Measurements from ENCODE around the gene IL13RA1. TPM values are rescaled to one million over a fixed set of nuclear protein-coding genes. Genes with fewer than 3 reads are reported as not detected.
"Not testable (repeated sequence)": the region's sequence is repeated elsewhere in the genome, so short reads cannot be mapped to it uniquely, and the experiment has no call there.

IL13RA1 gene
- total RNA-seq, 1 experiment from 2014 or later = 21.7 TPM

- no peak for DNase-seq (ENCODE audit: low read depth)
Measured at GRCh38 chrX:118729042-118729652, 1.7 kb downstream of the IL13RA1 start.

- DNase-seq (ENCODE audit: low read depth) = peak; percentile 23
Measured at GRCh38 chrX:118730500-118731247, 3.3 kb downstream of the IL13RA1 start.

- DNase-seq (ENCODE audit: low read depth) = not testable (repeated sequence)
Measured at GRCh38 chrX:118732551-118732950, 5.1 kb downstream of the IL13RA1 start.

GRCh38 chrX:118734909-118735308 lies 7.5 kb downstream of the IL13RA1 start:
- DNase-seq (ENCODE audit: low read depth) = no peak

GRCh38 chrX:118736394-118737010 lies 9.1 kb downstream of the IL13RA1 start:
- DNase-seq (ENCODE audit: low read depth) = no peak

- DNase-seq (ENCODE audit: low read depth) = no peak
Measured at GRCh38 chrX:118739577-118739976, 12.2 kb downstream of the IL13RA1 start.

- no peak for DNase-seq (ENCODE audit: low read depth)
Measured at GRCh38 chrX:118740276-118740889, 13.0 kb downstream of the IL13RA1 start.

- DNase-seq (ENCODE audit: low read depth) = no peak
Measured at GRCh38 chrX:118742176-118742575, 14.8 kb downstream of the IL13RA1 start.

GRCh38 chrX:118745570-118745969 lies 18.2 kb downstream of the IL13RA1 start:
- DNase-seq (ENCODE audit: low read depth) = no peak

GRCh38 chrX:118751950-118752783 lies 24.8 kb downstream of the IL13RA1 start:
- DNase-seq (ENCODE audit: low read depth) = no peak

GRCh38 chrX:118755633-118756032 lies 28.2 kb downstream of the IL13RA1 start:
- no peak for DNase-seq (ENCODE audit: low read depth)

GRCh38 chrX:118756101-118756500 lies 28.7 kb downstream of the IL13RA1 start:
- no peak for DNase-seq (ENCODE audit: low read depth)

GRCh38 chrX:118758511-118758910 lies 31.1 kb downstream of the IL13RA1 start:
- no peak for DNase-seq (ENCODE audit: low read depth)

GRCh38 chrX:118760025-118760424 lies 32.6 kb downstream of the IL13RA1 start:
- no peak for DNase-seq (ENCODE audit: low read depth)

GRCh38 chrX:118761939-118762707 lies 34.7 kb downstream of the IL13RA1 start:
- DNase-seq (ENCODE audit: low read depth) = no peak

GRCh38 chrX:118763489-118763888 lies 36.1 kb downstream of the IL13RA1 start:
- DNase-seq (ENCODE audit: low read depth) = no peak

GRCh38 chrX:118764122-118764521 lies 36.7 kb downstream of the IL13RA1 start:
- DNase-seq (ENCODE audit: low read depth) = no peak

GRCh38 chrX:118770133-118770760 lies 42.8 kb downstream of the IL13RA1 start:
- DNase-seq (ENCODE audit: low read depth) = no peak

GRCh38 chrX:118772051-118772450 lies 44.6 kb downstream of the IL13RA1 start:
- no peak for DNase-seq (ENCODE audit: low read depth)

- no peak for DNase-seq (ENCODE audit: low read depth)
Measured at GRCh38 chrX:118773782-118774181, 46.4 kb downstream of the IL13RA1 start.
